Activated naive CD4-positive, alpha-beta T cell treated with anti-CD3 and anti-CD28 coated beads, Interleukin-2, amount 50 U/mL, for 16 hours (primary cell): ENCODE results near the gene PEAK3.
A peak's percentile ranks its signal among the peaks of the same experiment; 100 is the strongest.

Experiments
- DNase-seq: peaks from one replicate; pipeline ENCODE4 v3.0.0-alpha.2; 2020

PEAK3 gene

GRCh38 chr19:2269244-2270156 lies 12.5 kb downstream of the PEAK3 start:
- DNase-seq = peak; percentile 99

DNA sequence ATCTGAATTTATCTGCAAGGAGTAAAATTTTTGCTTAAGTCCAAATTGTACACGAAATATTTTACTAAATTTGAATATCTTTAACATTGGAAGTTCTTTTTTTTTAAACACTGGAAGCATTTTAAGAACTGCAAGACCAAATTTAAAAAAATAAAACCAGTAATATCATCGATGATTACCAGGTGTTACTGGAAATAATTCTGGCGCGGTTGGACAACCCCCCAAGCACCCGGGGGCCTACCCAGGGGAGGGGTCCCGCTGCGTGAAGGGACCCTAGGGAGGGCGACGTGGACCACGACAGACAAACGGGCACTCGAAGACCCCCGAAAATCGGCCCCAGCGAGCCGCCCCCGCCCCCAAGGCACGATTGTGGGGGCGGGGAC lies 13.1 kb downstream of the PEAK3 start:
- DNase-seq = no peak

DNA sequence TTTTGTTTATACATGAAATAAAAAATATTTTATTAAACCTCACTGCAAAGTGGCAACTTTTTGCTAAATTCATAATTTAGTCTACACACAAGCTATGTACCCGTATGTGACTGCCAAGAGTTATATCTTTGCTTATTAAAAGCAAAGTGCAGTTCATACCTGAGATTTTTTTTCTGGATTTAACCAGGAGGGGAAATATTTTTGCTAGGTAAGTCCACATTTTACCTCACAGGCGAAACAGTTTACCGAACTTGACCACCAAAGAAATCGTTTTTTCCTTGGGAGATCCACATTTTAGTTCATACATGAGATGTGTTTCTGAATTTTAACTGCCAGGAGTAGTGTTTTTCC lies 13.5 kb downstream of the PEAK3 start:
- no peak for DNase-seq

- peak; percentile 46 for DNase-seq
Measured at GRCh38 chr19:2266183-2266993, 15.6 kb downstream of the PEAK3 start.

DNA sequence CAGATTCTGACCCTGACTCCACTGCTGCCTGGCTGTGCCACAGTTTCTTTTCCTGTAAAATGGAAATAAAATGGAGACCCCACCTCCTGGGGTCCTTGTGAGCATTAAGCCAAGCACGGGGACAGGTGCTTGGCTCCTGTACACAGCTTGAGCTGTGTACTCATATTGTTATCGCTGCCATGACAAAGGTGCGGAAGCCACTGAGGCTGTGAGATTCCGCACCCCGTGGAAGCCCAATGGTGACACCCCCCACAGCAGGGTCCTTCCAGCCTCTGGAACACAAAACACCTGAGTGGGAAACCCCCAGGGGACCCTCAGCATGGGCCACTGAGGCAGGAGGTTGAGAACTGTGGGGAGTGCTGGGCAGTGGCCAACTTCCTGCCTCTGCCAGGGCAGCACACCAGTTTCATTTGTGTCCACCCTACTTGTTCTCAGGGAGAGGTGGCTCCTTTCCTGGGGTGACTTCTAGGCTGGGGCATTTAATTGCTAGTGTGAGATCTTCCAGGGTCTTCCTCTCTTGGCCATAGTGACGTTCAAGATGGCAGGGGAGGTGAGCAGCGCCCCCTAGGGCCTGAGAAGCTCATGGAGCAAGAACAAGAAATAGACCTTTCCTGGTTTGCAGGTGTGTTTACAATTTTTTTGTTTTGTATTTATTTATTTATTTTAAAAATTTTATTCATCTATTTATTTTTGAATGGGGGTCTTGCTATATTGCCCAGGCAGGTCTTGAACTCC lies 20.4 kb downstream of the PEAK3 start:
- DNase-seq = peak; percentile 61

- DNase-seq = no peak
Measured at GRCh38 chr19:2260341-2260805, 21.6 kb downstream of the PEAK3 start.

DNA sequence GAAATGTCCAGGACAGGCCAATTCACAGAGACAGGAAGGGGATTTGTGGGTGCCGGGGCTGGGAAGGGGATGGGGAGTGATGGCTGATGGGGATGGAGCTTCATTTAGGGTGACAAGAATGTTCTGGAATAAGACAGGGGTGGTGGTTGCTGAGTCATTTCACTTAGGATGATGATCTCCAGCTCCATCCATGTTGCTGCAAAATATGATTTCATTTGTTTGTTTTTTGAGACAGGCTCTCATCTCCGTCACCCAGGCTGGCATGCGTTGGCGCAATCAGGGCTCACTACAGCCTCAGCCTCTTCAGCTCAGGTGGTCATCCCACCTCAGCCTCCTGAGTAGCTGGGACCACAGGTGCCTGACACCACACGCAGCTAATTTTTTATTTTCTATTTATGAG lies 22.6 kb downstream of the PEAK3 start:
- no peak for DNase-seq

GRCh38 chr19:2255982-2256685 lies 25.8 kb downstream of the PEAK3 start, which contains the start of gene JSRP1:
Gene JSRP1, minus strand, starts transcription at chr19:2256417. Its CDS starts 1,103 bp downstream, at chr19:2255314.
- no peak for DNase-seq

DNA sequence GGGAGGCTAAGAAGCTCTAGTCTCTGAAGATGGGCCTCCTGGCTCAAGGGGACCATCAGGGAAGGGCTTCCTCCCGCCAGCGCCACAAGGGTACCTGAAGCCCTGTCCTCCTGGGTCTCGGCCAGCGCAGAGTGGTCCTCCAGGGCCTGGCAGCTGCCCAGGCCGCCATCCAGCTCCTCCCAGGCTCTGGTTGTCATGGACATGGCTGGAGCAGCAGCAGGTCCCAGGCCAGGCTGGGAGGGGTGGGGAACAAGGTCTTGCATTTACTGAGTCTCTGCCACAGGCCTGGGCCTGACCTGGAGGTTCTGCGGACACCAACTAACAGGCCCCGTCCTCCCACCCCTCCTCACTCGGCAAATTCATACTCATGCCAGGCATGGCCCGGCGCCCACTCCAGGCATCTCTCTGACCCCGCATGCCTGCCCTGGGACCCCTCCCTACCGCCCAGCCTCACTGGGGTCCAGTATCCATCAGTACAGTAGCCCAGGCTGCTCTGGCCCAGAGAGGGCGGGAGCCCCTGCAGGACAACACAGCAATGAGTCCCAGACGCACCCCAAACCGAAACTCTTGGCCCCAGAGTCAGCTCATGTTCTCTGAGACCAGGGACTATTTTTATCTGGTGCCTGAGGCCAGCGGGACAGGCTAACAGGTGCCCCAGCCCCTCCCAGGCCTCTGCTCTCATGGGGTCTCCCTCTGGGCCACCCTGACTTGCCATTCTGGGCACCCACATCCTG lies 26.7 kb downstream of the PEAK3 start:
- DNase-seq = no peak

- DNase-seq = no peak
Measured at GRCh38 chr19:2254064-2254872, 27.7 kb downstream of the PEAK3 start.

- peak; percentile 65 for DNase-seq
Measured at GRCh38 chr19:2253106-2254063, 28.6 kb downstream of the PEAK3 start.

DNA sequence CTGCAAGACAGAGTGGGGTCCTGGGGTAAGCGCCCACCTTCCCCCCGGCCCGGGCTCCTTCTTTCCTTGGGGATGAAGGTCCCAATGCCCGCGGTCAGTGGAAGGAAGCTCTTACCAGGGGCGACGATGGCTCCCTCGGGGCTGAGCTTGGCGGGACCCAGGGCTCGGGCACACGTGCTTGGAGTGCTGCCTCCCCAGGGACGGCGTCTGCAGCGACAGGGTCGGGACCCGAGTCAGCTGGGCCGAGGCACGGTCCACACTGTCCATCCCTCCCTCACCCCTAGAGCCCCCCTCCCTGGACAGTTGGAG lies 29.2 kb downstream of the PEAK3 start:
- no peak for DNase-seq

DNA sequence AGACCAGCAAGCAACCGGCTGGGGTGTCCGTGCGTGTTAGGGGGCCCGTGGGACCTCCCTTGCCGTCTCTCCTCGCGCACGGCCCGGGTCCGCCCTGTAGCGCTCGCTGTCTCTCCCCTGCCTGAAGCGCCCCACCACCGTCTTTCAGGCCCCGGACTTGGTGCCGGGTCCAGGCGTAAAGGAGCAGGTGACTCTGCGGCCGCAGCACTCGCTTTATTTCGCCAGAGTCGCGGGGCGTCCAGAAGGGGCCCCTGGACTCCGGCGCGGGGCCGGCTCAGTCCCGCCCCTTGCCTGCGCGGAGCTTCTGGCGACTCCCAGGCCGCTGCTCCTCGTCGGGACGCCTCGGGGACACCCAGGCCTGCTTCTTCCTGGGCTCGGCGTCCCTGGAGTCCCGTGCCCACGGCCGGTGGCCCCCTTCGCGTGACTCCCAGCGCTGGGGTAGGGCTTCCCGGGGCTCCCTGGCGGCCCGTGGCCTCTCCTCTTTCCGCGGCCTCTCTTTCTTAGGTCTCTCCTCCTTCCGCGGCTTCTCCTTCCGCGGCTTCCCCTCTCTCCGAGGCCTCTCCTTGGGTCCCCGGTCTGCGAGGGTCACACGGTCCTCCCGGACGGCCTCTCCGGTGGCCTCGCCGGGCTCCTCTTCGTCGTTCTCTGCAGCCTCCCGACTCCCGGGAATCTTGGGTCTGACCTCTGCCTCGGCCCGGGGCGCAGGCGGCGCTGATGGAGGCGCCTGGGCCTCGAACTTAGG lies 29.7 kb downstream of the PEAK3 start:
- no peak for DNase-seq

- peak; percentile 51 for DNase-seq
Measured at GRCh38 chr19:2251106-2252054, 30.6 kb downstream of the PEAK3 start.

- no peak for DNase-seq
Measured at GRCh38 chr19:2250766-2251105, 31.2 kb downstream of the PEAK3 start.

GRCh38 chr19:2249880-2250765 lies 31.9 kb downstream of the PEAK3 start:
- no peak for DNase-seq
